Measurements from ENCODE around the gene ATAT1.

DNA sequence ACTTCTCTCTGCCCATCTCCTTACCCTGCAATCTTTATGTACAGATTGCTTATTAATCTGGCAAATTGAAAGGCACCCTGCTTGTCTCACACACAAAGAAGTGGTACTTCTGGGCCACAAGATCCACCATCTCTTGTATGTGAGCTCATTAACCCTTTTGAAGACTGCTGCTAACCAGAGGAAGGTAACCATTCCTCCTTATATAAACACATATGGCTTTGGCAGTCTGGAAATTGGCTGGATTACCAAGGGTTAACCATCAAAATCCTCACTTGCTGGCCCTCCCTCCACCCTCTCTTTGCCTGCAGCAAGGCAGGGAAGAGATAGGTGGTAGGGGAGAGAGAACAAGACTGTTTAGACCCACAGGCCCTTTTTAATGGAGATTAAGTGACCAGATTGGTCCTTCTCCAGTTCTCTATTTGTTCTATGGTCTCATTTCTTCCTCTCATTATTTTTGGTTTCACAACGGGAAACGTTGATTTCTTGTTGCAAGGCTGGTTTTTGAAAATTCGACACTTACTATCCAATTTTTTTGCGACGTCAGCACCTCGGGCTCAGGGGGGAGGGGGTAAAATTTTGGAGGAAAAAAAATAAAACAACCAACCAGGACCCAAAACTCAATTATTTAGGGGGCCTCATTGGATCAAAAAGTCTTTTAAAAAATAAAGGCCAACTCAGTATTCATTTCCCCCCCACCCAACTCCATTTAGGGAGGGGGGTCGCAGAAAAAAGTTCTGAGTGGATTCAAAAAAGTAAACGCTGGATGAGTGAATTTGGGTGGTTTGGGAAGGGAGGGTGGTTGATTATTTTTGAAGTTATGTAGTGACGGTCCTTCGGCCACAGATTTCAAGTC, 10.5 kb upstream of the ATAT1 start:
- TF ChIP-seq, protein P1, sequence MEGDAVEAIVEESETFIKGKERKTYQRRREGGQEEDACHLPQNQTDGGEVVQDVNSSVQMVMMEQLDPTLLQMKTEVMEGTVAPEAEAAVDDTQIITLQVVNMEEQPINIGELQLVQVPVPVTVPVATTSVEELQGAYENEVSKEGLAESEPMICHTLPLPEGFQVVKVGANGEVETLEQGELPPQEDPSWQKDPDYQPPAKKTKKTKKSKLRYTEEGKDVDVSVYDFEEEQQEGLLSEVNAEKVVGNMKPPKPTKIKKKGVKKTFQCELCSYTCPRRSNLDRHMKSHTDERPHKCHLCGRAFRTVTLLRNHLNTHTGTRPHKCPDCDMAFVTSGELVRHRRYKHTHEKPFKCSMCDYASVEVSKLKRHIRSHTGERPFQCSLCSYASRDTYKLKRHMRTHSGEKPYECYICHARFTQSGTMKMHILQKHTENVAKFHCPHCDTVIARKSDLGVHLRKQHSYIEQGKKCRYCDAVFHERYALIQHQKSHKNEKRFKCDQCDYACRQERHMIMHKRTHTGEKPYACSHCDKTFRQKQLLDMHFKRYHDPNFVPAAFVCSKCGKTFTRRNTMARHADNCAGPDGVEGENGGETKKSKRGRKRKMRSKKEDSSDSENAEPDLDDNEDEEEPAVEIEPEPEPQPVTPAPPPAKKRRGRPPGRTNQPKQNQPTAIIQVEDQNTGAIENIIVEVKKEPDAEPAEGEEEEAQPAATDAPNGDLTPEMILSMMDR (IDR thresholded peaks at IDR 0.05; ENCODE audit: poor library complexity, severe bottlenecking) = no peak
- TF ChIP-seq POLR2AphosphoS5 (IDR thresholded peaks at IDR 0.05) (peak; percentile 86), EZH2 (IDR thresholded peaks at IDR 0.05; ENCODE audit: borderline replicate concordance, insufficient read depth, low read length, poor library complexity, severe bottlenecking) (no peak), TAF1 (IDR thresholded peaks at IDR 0.05; ENCODE audit: low read depth) (peak; percentile 57), EP300 (conservative IDR thresholded peaks at IDR 0.05; ENCODE audit: poor library complexity, severe bottlenecking) (peak; percentile 27), MXI1 (conservative IDR thresholded peaks at IDR 0.05; ENCODE audit: poor library complexity, severe bottlenecking) (no peak)
- TF ChIP-seq, protein P2, sequence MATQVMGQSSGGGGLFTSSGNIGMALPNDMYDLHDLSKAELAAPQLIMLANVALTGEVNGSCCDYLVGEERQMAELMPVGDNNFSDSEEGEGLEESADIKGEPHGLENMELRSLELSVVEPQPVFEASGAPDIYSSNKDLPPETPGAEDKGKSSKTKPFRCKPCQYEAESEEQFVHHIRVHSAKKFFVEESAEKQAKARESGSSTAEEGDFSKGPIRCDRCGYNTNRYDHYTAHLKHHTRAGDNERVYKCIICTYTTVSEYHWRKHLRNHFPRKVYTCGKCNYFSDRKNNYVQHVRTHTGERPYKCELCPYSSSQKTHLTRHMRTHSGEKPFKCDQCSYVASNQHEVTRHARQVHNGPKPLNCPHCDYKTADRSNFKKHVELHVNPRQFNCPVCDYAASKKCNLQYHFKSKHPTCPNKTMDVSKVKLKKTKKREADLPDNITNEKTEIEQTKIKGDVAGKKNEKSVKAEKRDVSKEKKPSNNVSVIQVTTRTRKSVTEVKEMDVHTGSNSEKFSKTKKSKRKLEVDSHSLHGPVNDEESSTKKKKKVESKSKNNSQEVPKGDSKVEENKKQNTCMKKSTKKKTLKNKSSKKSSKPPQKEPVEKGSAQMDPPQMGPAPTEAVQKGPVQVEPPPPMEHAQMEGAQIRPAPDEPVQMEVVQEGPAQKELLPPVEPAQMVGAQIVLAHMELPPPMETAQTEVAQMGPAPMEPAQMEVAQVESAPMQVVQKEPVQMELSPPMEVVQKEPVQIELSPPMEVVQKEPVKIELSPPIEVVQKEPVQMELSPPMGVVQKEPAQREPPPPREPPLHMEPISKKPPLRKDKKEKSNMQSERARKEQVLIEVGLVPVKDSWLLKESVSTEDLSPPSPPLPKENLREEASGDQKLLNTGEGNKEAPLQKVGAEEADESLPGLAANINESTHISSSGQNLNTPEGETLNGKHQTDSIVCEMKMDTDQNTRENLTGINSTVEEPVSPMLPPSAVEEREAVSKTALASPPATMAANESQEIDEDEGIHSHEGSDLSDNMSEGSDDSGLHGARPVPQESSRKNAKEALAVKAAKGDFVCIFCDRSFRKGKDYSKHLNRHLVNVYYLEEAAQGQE (IDR thresholded peaks at IDR 0.05; ENCODE audit: borderline replicate concordance) = peak; percentile 83

Measured in neural cell (in vitro differentiated cells).